RWPE2 (cell line): ENCODE measurements around the gene PTTG1.

ENCODE experiments used
- ATAC-seq: fragments of 200-7000 bp; cut with Tn5 transposase; 3 replicates; pipeline ENCODE4 v1.9.1; 2021; ENCODE audit warnings: low read depth
- DNase-seq: peaks from one replicate; pipeline ENCODE4 v3.0.0-alpha.2; 2020; ENCODE audit warnings: low spot score
- H3K27ac ChIP-seq: fragments of 450-650 bp; 2 replicates; pipeline ENCODE4 v1.5.1; 2017; ENCODE audit warnings: mild to moderate bottlenecking; ENCODE audit not compliant: poor library complexity, severe bottlenecking
- H3K27me3 ChIP-seq: fragments of 250-450 bp; sonication (Bioruptor Pico); 2 replicates; pipeline ENCODE4 v1.5.1; 2021; ENCODE audit warnings: mild to moderate bottlenecking, moderate library complexity; ENCODE audit not compliant: insufficient read depth, poor library complexity, severe bottlenecking
- H3K36me3 ChIP-seq: fragments of 250-450 bp; sonication (Bioruptor Pico); 2 replicates; pipeline ENCODE4 v1.5.1; 2020; ENCODE audit warnings: low read depth, mild to moderate bottlenecking, moderate library complexity
- H3K4me1 ChIP-seq: fragments of 250-450 bp; sonication (Bioruptor Pico); 2 replicates; pipeline ENCODE4 v1.5.1; 2021; ENCODE audit warnings: mild to moderate bottlenecking, moderate library complexity; ENCODE audit not compliant: insufficient read depth, poor library complexity, severe bottlenecking
- H3K4me3 ChIP-seq: fragments of 250-450 bp; sonication (Bioruptor Pico); 2 replicates; pipeline ENCODE4 v1.5.1; 2021; ENCODE audit warnings: mild to moderate bottlenecking, moderate library complexity; ENCODE audit not compliant: severe bottlenecking
- H3K9me3 ChIP-seq: fragments of 250-450 bp; sonication (Bioruptor Pico); 2 replicates; pipeline ENCODE4 v1.5.1; 2021; ENCODE audit warnings: mild to moderate bottlenecking, moderate library complexity; ENCODE audit not compliant: severe bottlenecking
- CTCF ChIP-seq: fragments of 450-650 bp; IDR thresholded peaks from one replicate; pipeline ENCODE4 v1.5.1; 2017; ENCODE audit warnings: mild to moderate bottlenecking, moderate library complexity; ENCODE audit not compliant: poor library complexity, severe bottlenecking

PTTG1 gene

DNA sequence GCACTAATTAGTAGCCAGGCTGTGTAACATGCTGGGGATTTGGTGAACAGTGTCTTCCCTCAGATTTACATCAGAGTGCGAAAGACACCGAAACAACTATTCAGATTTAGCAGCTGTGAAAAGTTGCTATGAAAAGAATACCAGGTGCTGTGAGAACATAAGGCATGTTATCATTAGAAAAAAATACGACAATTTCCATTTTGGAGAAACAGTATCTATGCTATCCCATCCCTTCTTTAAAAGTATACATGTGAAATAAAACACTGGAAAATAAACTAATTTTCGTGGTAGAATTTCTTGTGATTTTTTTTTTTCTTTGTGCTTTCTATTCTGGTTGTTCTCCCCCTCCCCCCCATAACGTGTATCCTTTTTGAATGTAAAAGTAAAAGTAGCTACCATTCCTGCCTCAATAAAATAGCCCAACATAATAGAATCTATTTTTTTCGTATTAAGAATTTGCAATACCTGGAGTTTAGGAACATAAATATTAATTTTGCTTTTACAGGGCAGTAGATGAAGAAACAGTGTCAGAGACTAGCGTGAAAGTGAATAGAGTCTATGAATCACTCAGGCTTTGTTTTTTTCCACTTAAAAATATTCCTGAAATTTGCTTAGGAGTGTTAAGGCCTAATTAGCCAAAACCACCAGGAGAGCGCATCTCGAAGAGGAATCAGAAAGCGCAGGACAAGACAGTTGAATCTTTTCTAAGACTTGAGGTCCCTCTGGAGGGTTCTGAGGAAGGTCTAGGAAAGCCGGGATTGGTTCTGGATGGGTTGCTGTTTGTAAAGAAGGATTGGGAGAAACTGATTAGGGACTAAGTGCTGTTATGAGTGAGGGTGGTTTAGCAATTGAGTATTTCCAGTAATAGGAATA, 2.0 kb upstream of the PTTG1 start:
- H3K4me3 ChIP-seq: peak overlapping the region; percentile 75
- no peak for ATAC-seq
- H3K4me1 ChIP-seq: peaks cover 41% of the 10 kb centered on the region
- no peak for TF ChIP-seq CTCF
- peaks cover 34% of the 10 kb centered on the region for H3K36me3 ChIP-seq
- no peaks in the 10 kb centered on the region for H3K9me3 ChIP-seq
- peak overlapping the region; percentile 63 for H3K27ac ChIP-seq
- H3K27me3 ChIP-seq: no peaks in the 10 kb centered on the region
- DNase-seq: no peak

DNA sequence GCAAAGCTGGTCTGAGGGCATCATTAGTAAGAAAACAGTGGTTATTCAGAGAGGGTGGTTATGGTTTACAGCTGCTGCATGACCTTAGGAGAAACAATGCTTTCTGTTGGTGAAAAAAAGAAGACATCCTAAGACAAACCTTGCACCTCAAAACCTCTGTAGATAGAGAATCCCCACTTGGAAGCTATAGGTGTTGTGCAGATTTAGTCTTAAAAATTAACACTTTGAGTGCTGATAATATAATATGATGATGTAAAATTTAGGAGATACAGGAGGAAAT, 1.4 kb upstream of the PTTG1 start:
- no peak for DNase-seq
- Histone ChIP-seq H3K4me3 (no peak overlapping the region), H3K9me3 (no peaks in the 10 kb centered on the region), H3K4me1 (peaks cover 43% of the 10 kb centered on the region), H3K27me3 (no peaks in the 10 kb centered on the region), H3K27ac (no peak overlapping the region), H3K36me3 (peaks cover 34% of the 10 kb centered on the region)
- no peak for ATAC-seq
- TF ChIP-seq CTCF: no peak

GRCh38 chr5:160423099-160423498, 1.4 kb downstream of the PTTG1 start:
- peak; percentile 28 for ATAC-seq
- DNase-seq: no peak
- Histone ChIP-seq H3K4me3 (peak overlapping the region; percentile 67), H3K4me1 (peaks cover 39% of the 10 kb centered on the region), H3K27ac (peak overlapping the region; percentile 62), H3K9me3 (no peaks in the 10 kb centered on the region), H3K36me3 (peaks cover 60% of the 10 kb centered on the region), H3K27me3 (no peaks in the 10 kb centered on the region)
- TF ChIP-seq CTCF: no peak

DNA sequence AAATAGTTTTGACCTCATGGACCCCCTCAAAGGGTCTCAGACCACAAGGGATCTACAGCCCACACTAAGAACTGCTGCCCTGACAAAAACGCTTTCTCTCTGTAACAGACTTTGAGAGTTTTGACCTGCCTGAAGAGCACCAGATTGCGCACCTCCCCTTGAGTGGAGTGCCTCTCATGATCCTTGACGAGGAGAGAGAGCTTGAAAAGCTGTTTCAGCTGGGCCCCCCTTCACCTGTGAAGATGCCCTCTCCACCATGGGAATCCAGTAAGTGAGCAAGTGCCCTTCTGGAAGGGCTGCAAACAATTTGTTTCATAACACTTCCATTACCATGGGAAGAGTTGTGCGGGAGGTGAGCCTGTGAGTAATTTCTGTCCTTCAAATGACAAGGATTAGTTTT, 6.0 kb downstream of the PTTG1 start:
- no peak for TF ChIP-seq CTCF
- DNase-seq: no peak

GRCh38 chr5:160432196-160432595, 10.5 kb downstream of the PTTG1 start:
- no peak overlapping the region for H3K4me3 ChIP-seq
- H3K27ac ChIP-seq: no peak overlapping the region
- H3K27me3 ChIP-seq: no peaks in the 10 kb centered on the region
- H3K36me3 ChIP-seq: peaks cover 25% of the 10 kb centered on the region
- TF ChIP-seq CTCF: no peak
- ATAC-seq (no peak), DNase-seq (no peak)
- no peaks in the 10 kb centered on the region for H3K9me3 ChIP-seq
- H3K4me1 ChIP-seq: peaks cover 12% of the 10 kb centered on the region

More for the DNA sequence above, 6.0 kb downstream of the PTTG1 start:
- Histone ChIP-seq H3K9me3 (no peaks in the 10 kb centered on the region), H3K4me3 (no peak overlapping the region), H3K4me1 (peaks cover 23% of the 10 kb centered on the region), H3K27me3 (no peaks in the 10 kb centered on the region), H3K27ac (no peak overlapping the region), H3K36me3 (peaks cover 71% of the 10 kb centered on the region)
- no peak for ATAC-seq
